GM13976 (cell line): ENCODE measurements around the gene ACSF3.
"Not testable (repeated sequence)": the region's sequence is repeated elsewhere in the genome, so short reads cannot be mapped to it uniquely, and the experiment has no call there.

Experiments used
- DNase-seq: peaks from one replicate; pipeline ENCODE4 v3.0.0; 2012; ENCODE audit warnings: low spot score
- in situ Hi-C: fragments of 300-500 bp; cut with MboI; formaldehyde crosslinking; loops from one replicate; pipeline ENCODE4 v1.12.0; 2022; ENCODE audit warnings: low sequenced_read_pairs, mixed read lengths, inconsistent platforms; ENCODE audit not compliant: unreplicated experiment
- TF ChIP-seq, protein P1 (sequence below): IDR thresholded peaks from 2 replicates; pipeline ENCODE4 v1.5.1; 2012; ENCODE audit warnings: borderline replicate concordance, mild to moderate bottlenecking; ENCODE audit not compliant: insufficient read depth; ENCODE audit errors: extremely low read depth, missing control alignments, control extremely low read depth

ACSF3 gene

DNA sequence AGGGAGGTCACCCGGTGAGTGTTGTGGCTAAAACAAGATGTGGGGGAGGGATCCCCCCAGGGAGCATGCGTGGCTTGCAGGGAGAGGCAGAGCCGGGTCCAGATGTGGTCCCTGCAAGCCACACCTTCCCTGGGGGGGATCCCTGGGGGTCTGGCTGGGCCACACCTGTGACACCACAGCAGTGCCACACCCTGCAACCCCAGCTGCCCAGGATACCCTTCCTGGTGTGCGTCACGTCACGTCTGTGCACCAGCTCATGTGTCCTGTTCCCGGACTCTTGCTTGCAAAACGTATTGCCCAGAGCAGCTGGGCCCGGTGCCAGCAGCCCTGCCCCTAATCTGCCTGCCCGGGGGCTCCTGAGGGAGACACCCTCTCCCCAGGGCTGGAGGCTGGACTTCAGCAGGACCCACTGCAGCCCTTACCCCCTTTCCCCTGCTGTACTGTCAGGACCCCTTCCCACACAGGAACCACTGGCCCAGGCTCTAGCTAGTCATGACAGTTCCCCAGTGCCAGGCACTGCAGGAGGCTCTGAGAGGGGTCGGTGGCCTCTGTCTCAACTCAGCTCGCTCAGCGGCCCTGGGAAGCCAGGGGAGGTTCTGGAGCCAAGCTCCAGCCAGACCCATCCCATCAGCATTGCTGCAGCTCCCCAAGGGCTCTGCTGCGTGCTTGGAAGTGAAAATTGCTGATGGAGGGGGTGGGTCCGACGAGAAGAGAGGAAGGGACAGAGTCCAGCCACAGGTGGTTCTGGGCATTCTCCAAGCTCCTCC lies 25.8 kb upstream of the ACSF3 start:
- in situ Hi-C loops, result no loop called here
- DNase-seq, result no peak
- TF ChIP-seq, protein P1, sequence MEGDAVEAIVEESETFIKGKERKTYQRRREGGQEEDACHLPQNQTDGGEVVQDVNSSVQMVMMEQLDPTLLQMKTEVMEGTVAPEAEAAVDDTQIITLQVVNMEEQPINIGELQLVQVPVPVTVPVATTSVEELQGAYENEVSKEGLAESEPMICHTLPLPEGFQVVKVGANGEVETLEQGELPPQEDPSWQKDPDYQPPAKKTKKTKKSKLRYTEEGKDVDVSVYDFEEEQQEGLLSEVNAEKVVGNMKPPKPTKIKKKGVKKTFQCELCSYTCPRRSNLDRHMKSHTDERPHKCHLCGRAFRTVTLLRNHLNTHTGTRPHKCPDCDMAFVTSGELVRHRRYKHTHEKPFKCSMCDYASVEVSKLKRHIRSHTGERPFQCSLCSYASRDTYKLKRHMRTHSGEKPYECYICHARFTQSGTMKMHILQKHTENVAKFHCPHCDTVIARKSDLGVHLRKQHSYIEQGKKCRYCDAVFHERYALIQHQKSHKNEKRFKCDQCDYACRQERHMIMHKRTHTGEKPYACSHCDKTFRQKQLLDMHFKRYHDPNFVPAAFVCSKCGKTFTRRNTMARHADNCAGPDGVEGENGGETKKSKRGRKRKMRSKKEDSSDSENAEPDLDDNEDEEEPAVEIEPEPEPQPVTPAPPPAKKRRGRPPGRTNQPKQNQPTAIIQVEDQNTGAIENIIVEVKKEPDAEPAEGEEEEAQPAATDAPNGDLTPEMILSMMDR, result no peak

- in situ Hi-C loops, DNase-seq: not testable (repeated sequence)
Observed at GRCh38 chr16:89068814-89069616, 24.6 kb upstream of the ACSF3 start.

DNA sequence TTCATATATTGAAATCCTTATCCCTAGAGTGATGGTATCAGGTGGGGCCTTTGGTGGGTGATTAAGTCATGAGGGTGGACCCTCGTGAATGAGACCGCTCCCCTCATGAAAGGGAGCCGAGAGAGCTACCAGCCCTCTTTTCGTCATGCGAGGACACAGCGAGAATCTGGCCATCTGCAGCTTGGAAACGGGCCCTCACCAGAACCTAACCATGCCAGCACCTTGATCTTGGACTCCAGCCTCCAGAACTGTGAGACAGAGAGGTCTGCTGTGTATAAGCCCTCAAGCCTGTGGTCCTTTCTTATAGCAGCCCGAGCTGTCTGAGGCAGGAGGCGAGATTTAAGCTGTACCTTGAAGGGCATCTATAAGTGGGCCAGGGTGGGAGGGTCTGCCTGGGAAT lies 23.7 kb upstream of the ACSF3 start:
- in situ Hi-C loops, result no loop called here

DNA sequence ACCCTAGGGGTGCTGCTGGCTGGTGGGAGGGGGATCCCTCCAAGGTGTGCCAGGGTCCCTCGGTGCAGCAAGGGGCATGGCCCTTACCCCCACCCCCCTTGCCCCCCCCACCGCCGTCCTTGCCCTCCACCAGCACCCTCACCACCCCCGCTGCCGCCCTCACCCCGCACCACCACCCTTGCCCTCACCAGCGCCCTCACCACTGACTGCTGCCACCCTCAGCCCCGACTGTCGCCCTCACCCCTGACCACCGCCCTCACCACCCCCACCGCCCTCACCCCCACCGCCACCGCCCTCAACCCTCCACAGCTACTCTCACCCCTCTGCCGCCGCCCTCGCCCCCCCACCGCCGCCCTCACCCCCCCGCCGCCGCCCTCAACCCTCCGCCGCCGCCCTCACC lies 23.1 kb upstream of the ACSF3 start:
- in situ Hi-C loops, result no loop called here
- TF ChIP-seq, protein P1, result no peak
- DNase-seq, result no peak

More for the DNA sequence above, 23.7 kb upstream of the ACSF3 start:
- no peak for DNase-seq
- TF ChIP-seq, protein P1, result no peak

DNA sequence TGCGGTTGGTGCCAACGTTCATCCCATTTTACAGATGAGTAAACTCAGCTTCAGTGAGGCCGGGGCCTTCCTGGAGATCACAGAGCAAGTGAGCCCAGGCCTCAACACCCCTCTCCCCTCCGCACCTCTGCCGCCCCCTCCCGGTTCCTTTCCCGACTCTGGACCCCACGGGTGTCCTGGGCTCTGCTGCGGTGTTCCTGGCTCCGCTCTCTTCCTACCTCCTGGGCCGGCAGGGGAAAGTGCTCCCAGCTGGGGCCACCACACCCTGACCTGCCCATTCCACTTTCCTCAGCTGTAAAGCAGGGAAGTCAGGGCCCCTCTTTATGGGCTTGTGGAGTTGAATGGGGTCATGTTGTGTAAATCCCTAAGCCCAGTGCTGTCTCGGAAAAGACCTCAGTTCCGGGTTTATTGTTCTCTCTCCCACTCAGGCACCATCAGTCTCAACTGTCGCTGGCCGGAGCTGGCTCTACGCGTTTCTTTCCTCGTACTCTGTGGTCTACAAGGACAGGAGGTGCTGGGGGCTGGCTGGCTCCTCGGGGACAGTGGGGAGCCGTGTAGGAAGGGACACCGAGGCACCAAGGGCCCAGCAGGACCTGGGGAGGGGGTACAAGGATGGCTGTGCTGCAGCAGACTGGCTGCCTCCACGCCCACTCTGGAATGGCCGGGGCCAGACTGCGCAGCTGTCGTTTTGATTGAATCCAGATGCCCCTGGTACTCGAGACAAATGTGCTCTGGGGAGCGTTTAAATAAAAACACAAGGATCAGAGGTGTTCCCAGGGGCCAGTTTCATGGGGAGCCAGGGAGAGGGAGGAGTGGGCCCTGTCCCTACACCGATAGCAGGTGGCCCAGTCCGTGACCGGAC lies 21.7 kb upstream of the ACSF3 start:
- in situ Hi-C loops, result no loop called here
- DNase-seq, result no peak
- TF ChIP-seq, protein P1, result no peak

- DNase-seq, result no peak
- in situ Hi-C loops, result no loop called here
- TF ChIP-seq, protein P1, result no peak
Observed at GRCh38 chr16:89072548-89073130, 21.0 kb upstream of the ACSF3 start.
